GM23248 (cell line): ENCODE data around the gene SNCA.

Experiments used
- EZH2 ChIP-seq: fragments of 200-600 bp; sonication (generic); IDR thresholded peaks from 2 replicates; pipeline ENCODE4 v1.6.1; 2018; ENCODE audit warnings: antibody characterized with exemption, mild to moderate bottlenecking; ENCODE audit not compliant: insufficient read depth, poor library complexity, severe bottlenecking
- EZH2phosphoT487 ChIP-seq: fragments of 200-600 bp; sonication (generic); IDR thresholded peaks from 2 replicates; pipeline ENCODE4 v1.6.1; 2018; ENCODE audit warnings: antibody characterized with exemption, moderate library complexity, mild to moderate bottlenecking, low read depth; ENCODE audit not compliant: insufficient read depth

- TF ChIP-seq EZH2 (no peak), EZH2phosphoT487 (no peak)
Measured at GRCh38 chr4:89788206-89789072, 48.5 kb downstream of the SNCA start.
